HG02759 (cell line): ENCODE results near the gene SPRR2A.
"Not testable (repeated sequence)": the region's sequence is repeated elsewhere in the genome, so short reads cannot be mapped to it uniquely, and the experiment has no call there.

ENCODE experiments used
- ATAC-seq: cut with Tn5 transposase; IDR thresholded peaks from one replicate; pipeline ENCODE4 v1.9.1; 2021; ENCODE audit warnings: mild to moderate bottlenecking, moderate library complexity; ENCODE audit not compliant: unreplicated experiment

Gene SPRR2A

DNA sequence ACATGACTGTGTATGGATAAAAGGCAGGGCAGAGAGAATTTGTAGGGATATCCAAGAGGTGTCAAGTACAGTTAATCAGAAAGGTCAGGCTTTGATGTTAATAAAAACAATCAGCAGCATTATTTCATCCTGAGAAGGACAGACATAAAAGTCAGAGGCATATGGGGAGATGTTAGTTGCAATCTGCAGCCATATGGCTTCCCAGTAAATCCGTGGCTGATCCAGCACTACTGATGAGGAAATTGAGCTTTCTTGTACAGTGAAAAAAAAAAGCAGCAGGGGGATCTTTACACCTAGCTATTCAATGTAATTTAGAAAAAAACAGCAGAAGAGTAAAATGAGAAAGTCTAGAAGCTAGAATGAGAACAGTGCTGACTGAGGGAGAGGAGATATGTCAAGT, 28.5 kb downstream of the SPRR2A start:
- no peak for ATAC-seq

DNA sequence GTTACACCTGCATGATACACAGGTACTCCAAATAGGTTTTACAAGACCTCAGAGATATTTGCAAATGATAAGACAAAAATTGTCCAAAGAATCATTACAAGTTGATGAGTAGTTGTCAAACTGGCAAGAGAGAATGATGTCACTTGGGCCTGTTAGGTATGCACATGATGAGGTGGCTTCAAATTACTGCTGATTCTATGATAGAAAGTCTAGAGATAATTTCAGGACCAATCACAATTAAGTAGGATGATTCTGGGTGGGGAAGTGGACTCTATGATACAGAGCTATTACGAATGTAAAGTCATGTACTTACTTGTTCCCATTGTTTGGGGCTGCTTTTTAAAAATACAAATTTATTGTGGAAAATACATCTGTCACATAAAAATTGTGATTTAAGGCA, 31.5 kb downstream of the SPRR2A start:
- ATAC-seq: no peak

DNA sequence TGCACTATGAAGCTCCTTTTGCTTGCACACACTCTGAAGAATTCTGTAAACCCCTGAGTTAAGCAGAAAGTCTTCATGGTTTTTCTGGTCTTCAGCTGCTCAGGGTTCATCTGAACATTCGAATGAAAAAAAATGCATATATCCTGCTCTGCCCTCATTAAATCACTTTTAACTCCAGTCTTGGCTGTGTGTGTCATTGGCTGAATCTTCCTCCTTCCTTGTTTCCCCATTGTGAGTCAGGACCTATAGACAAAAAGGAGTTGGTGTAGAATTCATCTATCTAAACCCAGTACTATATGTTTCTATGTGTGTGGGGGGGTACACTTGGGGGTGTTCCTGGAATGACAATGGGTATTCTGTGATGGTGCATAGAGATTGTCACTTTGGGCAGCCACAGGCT, 32.9 kb downstream of the SPRR2A start:
- ATAC-seq: no peak

DNA sequence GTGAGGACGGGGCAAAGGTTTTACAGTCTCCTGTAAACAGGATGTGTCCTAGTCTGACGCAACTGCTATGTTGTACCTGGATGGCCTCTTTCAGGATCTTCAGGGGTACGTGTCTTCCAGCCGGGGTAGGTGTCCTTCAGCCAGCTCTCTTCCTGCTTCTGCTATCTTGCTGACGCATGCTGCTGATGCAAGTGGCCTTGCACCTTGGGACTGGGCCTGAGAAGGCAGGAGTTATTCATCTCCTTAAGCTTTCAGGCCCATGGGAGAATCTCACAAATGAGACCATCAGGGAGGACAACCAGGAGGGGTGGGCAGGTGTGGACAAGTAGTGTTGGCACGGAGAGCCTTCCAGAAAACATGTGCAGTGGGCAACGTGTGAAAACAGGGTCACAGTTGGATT, 34.2 kb downstream of the SPRR2A start:
- ATAC-seq: no peak

DNA sequence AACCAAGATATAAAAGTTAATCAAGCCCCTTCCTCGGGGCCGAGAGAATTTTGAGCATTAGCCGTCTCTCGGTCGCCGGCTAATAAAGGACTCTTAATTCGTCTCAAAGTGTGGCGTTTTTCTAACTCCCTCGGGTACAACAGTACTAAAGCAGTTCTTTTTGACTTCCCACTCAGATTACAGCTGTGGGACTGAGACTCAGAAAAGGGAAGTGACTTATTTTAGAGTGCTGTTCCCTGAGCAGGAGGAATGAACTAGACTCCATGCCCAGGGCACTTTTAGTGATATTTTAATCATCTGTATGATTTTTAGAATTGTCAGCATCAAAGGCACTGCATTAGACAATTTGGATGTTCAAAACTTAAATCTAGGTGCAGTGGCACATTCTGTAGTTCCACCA, 35.0 kb downstream of the SPRR2A start:
- not testable (repeated sequence) for ATAC-seq

DNA sequence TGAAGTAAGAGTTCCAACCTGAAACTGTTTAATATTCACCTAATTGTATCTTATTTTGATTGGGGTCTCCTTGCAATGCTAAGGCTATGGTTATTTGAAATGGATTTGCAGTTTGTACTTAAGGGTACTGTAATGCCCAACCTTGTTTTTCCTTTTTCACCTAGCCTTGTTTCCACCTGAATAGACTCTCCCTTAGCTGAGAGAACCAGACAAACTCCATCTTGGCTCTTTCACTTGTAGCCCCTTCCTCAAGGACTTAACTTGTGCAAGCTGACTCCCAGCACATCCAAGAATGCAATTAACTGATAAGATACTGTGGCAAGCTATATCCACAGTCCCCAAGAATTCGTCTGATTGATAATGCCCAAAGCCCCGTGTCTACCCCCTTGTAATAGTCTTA, 35.5 kb downstream of the SPRR2A start:
- ATAC-seq: not testable (repeated sequence)

DNA sequence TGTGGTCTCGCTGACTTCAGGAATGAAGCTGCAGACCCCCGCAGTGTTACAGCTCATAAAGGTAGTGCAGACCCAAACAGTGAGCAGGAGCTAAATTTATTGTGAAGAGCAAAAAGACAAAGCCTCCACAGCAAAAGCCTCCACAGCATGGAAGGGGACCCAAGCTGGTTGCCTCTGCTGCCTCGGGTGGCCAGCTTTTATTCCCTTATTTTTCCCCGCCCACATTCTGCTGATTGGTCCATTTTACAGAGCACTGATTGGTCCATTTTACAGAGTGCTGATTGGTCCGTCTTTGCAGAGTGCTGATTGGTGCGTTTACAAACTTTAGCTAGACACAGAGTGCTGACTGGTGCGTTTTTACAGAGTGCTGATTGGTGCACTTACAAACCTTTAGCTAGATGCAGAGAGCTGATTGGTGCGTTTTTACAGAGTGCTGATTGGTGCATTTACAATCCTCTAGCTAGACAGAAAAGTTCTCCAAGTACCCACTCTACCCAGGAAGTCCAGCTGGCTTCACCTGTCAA, 46.0 kb downstream of the SPRR2A start:
- not testable (repeated sequence) for ATAC-seq
